ENCODE measurements around the gene CTNNA1.

DNA sequence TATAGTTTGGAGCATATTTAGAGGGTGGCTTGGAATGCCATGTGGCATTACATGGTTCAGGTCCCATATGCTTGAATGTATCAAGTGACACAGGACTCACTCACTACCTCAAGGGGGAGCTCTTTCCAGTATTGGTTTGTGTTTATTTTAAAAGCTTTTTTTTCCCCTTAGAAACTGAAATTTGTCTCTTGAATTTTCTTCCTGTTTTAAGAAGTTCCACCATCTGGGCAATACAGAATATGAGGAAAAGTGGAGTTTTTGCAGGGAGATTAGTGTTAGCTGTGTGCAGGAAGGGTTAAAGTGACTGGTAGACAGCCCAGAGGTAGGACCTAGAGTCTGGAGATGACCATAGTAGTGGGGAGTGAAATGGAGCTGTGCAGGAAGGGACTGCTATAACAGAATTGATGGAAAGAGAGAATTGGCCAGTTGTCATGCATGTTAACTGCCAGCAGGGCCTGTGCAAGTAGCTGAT, 36.6 kb downstream of the CTNNA1 start:
- TF ChIP-seq CTCF (IDR thresholded peaks at IDR 0.05) (peak in 3 of 4 donors; percentile 42 to 60 (median 48)), POLR2A (IDR thresholded peaks at IDR 0.05) (no peak)

All from right lobe of liver (tissue), 4 donors.